ENCODE measurements around the gene TMTC2.

The TMTC2 gene

DNA sequence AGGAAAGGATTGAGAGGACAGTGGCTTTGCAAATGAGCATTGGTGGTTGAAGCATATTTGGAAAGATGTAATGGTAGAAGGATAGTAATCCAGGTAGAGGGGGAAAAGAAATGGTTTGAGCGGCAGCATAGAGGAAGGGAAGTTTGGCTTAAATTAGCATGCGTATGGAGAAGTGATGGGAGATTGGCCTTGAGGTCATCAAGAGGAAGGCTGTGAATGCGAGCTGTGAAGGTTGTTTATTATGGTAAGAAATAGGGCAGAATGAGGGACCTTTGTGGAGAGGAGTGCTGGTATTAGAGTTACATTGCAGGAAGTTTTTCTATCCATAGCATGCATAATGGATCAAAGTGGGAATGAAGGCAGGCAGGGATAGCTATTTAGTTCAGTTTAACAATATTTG is 162.1 kb downstream of the TMTC2 start:
- Histone ChIP-seq H3K27me3 (replicated peaks; ENCODE audit: control insufficient read depth, insufficient read depth, low read length) (no peaks in the 10 kb centered on the region), H3K36me3 (ENCODE audit: control insufficient read depth, insufficient read depth, low read length) (no peaks in the 10 kb centered on the region), H3K4me3 (replicated peaks; ENCODE audit: low read depth, low read length) (no peak overlapping the region)
- TF ChIP-seq, protein P1, sequence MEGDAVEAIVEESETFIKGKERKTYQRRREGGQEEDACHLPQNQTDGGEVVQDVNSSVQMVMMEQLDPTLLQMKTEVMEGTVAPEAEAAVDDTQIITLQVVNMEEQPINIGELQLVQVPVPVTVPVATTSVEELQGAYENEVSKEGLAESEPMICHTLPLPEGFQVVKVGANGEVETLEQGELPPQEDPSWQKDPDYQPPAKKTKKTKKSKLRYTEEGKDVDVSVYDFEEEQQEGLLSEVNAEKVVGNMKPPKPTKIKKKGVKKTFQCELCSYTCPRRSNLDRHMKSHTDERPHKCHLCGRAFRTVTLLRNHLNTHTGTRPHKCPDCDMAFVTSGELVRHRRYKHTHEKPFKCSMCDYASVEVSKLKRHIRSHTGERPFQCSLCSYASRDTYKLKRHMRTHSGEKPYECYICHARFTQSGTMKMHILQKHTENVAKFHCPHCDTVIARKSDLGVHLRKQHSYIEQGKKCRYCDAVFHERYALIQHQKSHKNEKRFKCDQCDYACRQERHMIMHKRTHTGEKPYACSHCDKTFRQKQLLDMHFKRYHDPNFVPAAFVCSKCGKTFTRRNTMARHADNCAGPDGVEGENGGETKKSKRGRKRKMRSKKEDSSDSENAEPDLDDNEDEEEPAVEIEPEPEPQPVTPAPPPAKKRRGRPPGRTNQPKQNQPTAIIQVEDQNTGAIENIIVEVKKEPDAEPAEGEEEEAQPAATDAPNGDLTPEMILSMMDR (IDR thresholded peaks at IDR 0.05; ENCODE audit: insufficient read depth, low read length, poor library complexity, severe bottlenecking) = no peak
- DNase-seq (ENCODE audit: extremely low read depth, insufficient read length) = no peak

DNA sequence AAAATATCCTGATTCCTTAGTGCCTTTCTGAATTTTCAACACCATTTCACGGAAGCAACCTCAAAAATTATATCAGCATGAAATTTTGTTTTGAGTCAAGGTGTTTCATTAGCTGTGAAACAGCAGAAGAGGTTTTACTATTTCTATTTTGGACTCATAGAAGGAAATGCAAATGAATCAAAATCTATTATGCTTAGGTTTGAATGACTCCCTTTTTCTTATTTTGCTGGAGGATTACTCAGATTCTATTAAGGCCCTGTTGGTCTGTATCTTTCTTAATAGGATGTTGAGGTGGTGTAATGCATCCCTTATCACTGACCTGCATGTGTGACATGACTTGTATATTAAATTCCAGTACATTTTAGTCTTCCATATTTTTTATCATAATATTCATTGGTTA is 165.8 kb downstream of the TMTC2 start:
- Histone ChIP-seq H3K4me3 (replicated peaks; ENCODE audit: low read depth, low read length) (no peak overlapping the region), H3K36me3 (ENCODE audit: control insufficient read depth, insufficient read depth, low read length) (no peaks in the 10 kb centered on the region), H3K27me3 (replicated peaks; ENCODE audit: control insufficient read depth, insufficient read depth, low read length) (no peaks in the 10 kb centered on the region)
- no peak for DNase-seq (ENCODE audit: extremely low read depth, insufficient read length)
- TF ChIP-seq, protein P1 (IDR thresholded peaks at IDR 0.05; ENCODE audit: insufficient read depth, low read length, poor library complexity, severe bottlenecking) = no peak

DNA sequence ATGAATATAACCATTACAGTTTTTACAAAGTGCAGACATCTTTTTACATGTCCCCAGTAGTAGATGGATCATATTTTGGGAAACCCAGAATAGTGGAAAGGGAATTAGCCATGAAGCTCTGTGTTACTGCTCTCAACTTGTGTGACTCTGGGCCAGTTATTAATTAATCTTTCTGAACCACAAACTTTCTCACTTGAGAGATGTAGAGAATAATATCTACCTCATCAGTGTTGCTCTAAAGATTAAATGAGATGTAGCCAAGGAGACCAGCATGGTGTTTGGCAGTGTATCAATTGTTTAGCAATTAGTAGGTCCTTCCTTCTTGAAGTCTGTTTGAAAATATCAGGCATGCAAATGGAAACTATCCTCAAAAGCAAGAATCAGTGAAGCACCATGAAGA is 169.2 kb downstream of the TMTC2 start:
- Histone ChIP-seq H3K27me3 (replicated peaks; ENCODE audit: control insufficient read depth, insufficient read depth, low read length) (no peaks in the 10 kb centered on the region), H3K4me3 (replicated peaks; ENCODE audit: low read depth, low read length) (no peak overlapping the region), H3K36me3 (ENCODE audit: control insufficient read depth, insufficient read depth, low read length) (no peaks in the 10 kb centered on the region)
- no peak for DNase-seq (ENCODE audit: extremely low read depth, insufficient read length)
- TF ChIP-seq, protein P1 (IDR thresholded peaks at IDR 0.05; ENCODE audit: insufficient read depth, low read length, poor library complexity, severe bottlenecking) = no peak

DNA sequence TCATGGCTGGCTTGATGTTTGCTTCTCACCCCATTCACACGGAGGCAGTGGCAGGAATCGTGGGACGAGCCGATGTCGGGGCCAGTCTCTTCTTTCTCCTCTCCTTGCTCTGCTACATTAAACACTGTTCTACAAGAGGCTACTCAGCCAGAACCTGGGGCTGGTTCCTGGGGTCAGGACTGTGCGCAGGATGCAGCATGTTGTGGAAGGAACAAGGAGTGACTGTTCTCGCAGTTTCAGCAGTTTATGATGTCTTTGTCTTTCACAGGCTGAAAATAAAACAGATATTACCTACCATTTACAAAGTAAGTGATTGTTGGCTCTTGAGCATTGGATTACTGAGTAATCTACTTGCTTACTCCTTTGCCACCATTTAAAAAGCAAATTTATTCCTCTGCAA is 170.6 kb downstream of the TMTC2 start:
- TF ChIP-seq, protein P1 (IDR thresholded peaks at IDR 0.05; ENCODE audit: insufficient read depth, low read length, poor library complexity, severe bottlenecking) = no peak
- H3K36me3 ChIP-seq (ENCODE audit: control insufficient read depth, insufficient read depth, low read length) = no peaks in the 10 kb centered on the region
- H3K4me3 ChIP-seq (replicated peaks; ENCODE audit: low read depth, low read length) = no peak overlapping the region
- no peaks in the 10 kb centered on the region for H3K27me3 ChIP-seq (replicated peaks; ENCODE audit: control insufficient read depth, insufficient read depth, low read length)
- no peak for DNase-seq (ENCODE audit: extremely low read depth, insufficient read length)

DNA sequence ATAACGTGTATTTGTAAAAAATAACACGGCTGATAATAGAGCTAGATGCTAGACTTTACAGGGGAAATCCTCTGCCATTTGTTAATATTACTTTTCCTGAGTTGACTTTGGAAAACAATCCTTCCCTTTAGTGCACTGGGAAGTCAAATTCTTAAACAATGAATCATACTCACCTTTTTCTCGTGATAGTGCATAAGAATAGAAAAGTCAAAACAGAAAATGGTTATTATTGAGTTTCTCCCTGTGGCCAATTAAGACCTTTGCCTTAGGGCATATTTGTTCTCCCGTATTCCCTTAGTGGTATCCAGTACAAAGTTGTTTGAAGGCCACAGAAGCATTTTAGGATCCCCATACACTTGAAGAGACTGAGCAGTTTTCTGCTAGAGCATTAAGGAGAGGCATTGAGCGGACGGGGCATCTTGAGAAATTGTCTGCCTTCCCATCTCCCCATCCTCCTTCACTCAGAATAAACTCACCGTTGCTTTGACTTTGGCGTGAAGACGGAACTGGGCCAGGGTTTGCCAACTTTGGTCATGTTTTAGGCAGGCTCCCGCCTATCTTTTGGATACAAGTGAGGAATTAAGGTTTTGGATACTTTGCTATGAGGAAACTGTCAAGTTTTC is 171.3 kb downstream of the TMTC2 start:
- TF ChIP-seq, protein P1 (IDR thresholded peaks at IDR 0.05; ENCODE audit: insufficient read depth, low read length, poor library complexity, severe bottlenecking) = no peak
- no peak for DNase-seq (ENCODE audit: extremely low read depth, insufficient read length)
- H3K4me3 ChIP-seq (replicated peaks; ENCODE audit: low read depth, low read length) = no peak overlapping the region
- H3K27me3 ChIP-seq (replicated peaks; ENCODE audit: control insufficient read depth, insufficient read depth, low read length) = no peaks in the 10 kb centered on the region
- H3K36me3 ChIP-seq (ENCODE audit: control insufficient read depth, insufficient read depth, low read length) = no peaks in the 10 kb centered on the region

DNA sequence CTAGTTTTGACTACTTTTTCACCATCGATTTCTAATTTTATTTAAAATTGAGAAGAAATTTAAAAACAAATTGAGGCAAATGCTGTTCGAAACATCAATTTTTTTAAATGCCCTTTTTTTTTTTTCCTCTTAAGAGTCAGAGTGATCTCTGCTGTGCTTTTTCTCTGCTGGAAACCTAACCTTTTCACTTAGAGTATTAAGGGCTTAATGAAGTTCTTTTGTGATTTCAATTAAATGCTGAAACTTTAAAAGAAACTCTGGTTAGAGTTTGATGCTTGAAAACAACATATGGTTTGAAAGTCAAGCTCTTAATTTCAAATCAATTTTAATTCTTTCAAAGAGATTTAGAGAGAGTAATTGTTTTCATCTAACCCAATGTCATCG is 171.8 kb downstream of the TMTC2 start:
- no peak for DNase-seq (ENCODE audit: extremely low read depth, insufficient read length)
- Histone ChIP-seq H3K4me3 (replicated peaks; ENCODE audit: low read depth, low read length) (no peak overlapping the region), H3K27me3 (replicated peaks; ENCODE audit: control insufficient read depth, insufficient read depth, low read length) (no peaks in the 10 kb centered on the region), H3K36me3 (ENCODE audit: control insufficient read depth, insufficient read depth, low read length) (no peaks in the 10 kb centered on the region)
- TF ChIP-seq, protein P1 (IDR thresholded peaks at IDR 0.05; ENCODE audit: insufficient read depth, low read length, poor library complexity, severe bottlenecking) = no peak

All from GM06990 (cell line).